Muscle of leg (tissue), 11 donors: ENCODE results near the gene CIT. TPM values are rescaled to one million over a fixed set of nuclear protein-coding genes. Genes with fewer than 3 reads are reported as not detected.

Source experiments
- DNase-seq: peaks from one replicate; pipeline ENCODE4 v3.0.0; 2013
- H3K27ac ChIP-seq: one replicate; pipeline ENCODE4 v1.5.1; 2013; ENCODE audit warnings: mild to moderate bottlenecking, low read length, control low read depth
- H3K27me3 ChIP-seq: one replicate; pipeline ENCODE4 v1.6.1; 2013; ENCODE audit warnings: low read length; ENCODE audit not compliant: control insufficient read depth, insufficient read depth
- H3K36me3 ChIP-seq: one replicate; pipeline ENCODE4 v1.6.1; 2013; ENCODE audit warnings: low read length; ENCODE audit not compliant: control insufficient read depth, insufficient read depth
- H3K4me1 ChIP-seq: one replicate; pipeline ENCODE4 v1.6.1; 2013; ENCODE audit warnings: low read length; ENCODE audit not compliant: control insufficient read depth, insufficient read depth
- H3K4me3 ChIP-seq: one replicate; pipeline ENCODE4 v1.5.1; 2013; ENCODE audit warnings: low read length, control low read depth
- H3K9me3 ChIP-seq: replicated peaks from 2 replicates; pipeline ENCODE4 v1.6.1; 2013; ENCODE audit warnings: low read depth, low read length; ENCODE audit not compliant: control insufficient read depth
- WGBS: methylation state at CpG from one replicate; pipeline ENCODE4 v1.1.5; 2013; ENCODE audit warnings: missing lambda C conversion rate; ENCODE audit not compliant: insufficient coverage; 5-methylcytosine and 5-hydroxymethylcytosine counted together
- polyA plus RNA-seq, 8 donors: library from polyadenylated mRNA; unstranded; fragments of 120-200 nt; gene quantifications; one replicate each; pipeline versions ENCODE4 v1.2.1 to v1.2.3, GENCODE V29; 2013; ENCODE audit warnings: inconsistent platforms in 1 of 8, low replicate concordance in 1 of 8; ENCODE audit not compliant: insufficient read length in 8 of 8, insufficient read depth in 1 of 8
- total RNA-seq: library from RNA; stranded (reverse); fragments of 120-200 nt; gene quantifications from one replicate; pipeline ENCODE4 v1.2.4, GENCODE V29; 2013

The CIT gene
- total and polyA plus RNA-seq, 9 donors: 5.8 to 12.3 (median 9.2) TPM

DNA sequence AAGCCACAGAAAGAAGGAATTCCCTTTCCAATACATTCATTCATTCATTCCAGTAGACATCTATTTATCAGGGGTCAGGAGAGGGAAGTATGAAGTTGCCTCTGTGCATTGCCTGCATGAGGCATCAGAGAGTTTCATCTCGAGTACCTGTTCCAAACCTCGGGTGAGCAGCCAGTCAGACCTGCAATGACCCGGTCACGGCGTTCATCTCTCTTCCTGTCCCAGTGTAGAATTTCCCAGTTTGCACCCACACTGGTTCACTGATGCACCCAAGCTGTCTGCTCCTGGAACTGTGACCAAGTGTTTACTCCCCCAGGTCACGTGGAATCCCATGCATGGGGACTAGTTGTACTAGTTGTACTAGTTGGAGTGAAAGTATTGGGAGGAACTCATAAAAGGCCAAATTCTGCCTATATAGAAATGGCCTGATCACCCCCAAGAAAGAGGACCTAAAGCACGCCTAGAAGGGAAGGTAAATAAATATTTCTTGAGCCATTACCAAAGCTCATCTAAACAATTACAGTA, 231.5 kb downstream of the CIT start:
- Histone ChIP-seq H3K27me3 (no peaks in the 10 kb centered on the region), H3K27ac (no peak overlapping the region), H3K4me3 (no peak overlapping the region), H3K36me3 (no peaks in the 10 kb centered on the region), H3K9me3 (no peaks in the 10 kb centered on the region), H3K4me1 (peaks cover 10% of the 10 kb centered on the region)
- DNase-seq: no peak
- 87% methylated on average over 5 of the region's 7 CpGs for WGBS

DNA sequence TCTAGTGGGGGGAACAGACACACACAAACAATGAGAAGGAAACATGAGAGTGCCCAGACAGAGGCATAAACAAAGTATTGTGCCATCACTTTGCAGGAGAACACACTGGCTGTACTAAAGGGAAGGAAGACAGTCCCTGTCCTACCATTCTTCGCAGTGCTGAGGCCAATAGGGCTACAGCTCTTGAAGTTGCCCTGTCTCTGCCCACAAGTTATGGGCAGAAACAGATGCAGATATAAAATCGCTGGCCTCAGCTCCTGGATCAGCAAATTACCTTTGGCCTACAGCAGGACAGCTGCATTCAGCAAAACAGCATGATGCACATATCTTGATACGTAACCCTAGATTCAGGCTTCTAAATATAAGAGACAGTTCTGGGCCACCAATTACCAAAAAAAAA, 232.2 kb downstream of the CIT start:
- Histone ChIP-seq H3K36me3 (no peaks in the 10 kb centered on the region), H3K9me3 (no peaks in the 10 kb centered on the region), H3K4me3 (no peak overlapping the region), H3K27ac (peak overlapping the region; percentile 35), H3K4me1 (peaks cover 10% of the 10 kb centered on the region), H3K27me3 (no peaks in the 10 kb centered on the region)
- 86% methylated on average over 2 of the region's 3 CpGs for WGBS
- DNase-seq: peak; percentile 70

DNA sequence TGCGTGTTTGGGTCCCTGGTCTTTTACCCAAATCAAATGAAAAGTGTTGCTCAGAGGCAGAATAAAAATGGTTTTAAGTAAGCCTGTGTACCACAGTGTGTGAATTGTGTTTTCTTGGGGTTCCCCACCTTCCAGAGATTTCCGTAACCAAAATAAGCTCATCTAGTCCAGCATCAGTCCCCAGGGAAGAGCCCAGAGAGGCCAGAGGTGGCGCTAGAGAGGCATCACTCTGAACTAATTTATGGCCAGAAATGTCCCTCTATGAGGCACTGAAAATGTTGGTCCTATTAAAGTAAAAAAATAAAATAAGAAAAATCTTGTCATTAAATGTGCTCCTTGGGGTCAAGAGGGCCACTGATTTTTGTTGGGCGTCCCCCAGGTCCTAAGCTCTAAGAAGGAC, 234.1 kb downstream of the CIT start:
- H3K9me3 ChIP-seq: no peaks in the 10 kb centered on the region
- no peak overlapping the region for H3K4me3 ChIP-seq
- no CpG with 5 or more reads among the region's 4 CpGs for WGBS
- peaks cover 10% of the 10 kb centered on the region for H3K4me1 ChIP-seq
- no peak overlapping the region for H3K27ac ChIP-seq
- no peaks in the 10 kb centered on the region for H3K27me3 ChIP-seq
- no peaks in the 10 kb centered on the region for H3K36me3 ChIP-seq
- DNase-seq: no peak

Other genes starting within 250 kb of the CIT start
- 12.8 TPM for gene PRKAB1, start 209.2 kb downstream of the CIT start, total RNA-seq
- gene PRKAB1, start 209.2 kb downstream of the CIT start, polyA plus RNA-seq: 10 to 100 TPM; 18.7 to 31.5 (median 22.3) TPM
- 1.3 TPM for gene BICDL1, start 111.9 kb upstream of the CIT start, total RNA-seq
- 1 to 10 TPM; 1.7 to 6.4 (median 3.6) TPM for gene BICDL1, start 111.9 kb upstream of the CIT start, polyA plus RNA-seq
- 21.3 TPM for gene RAB35, start 239.4 kb upstream of the CIT start, total RNA-seq
- gene RAB35, start 239.4 kb upstream of the CIT start, polyA plus RNA-seq: 10 to 100 TPM; 24.5 to 34.9 (median 31.0) TPM